ENCODE measurements around the gene DDR2. TPM values are rescaled to one million over a fixed set of nuclear protein-coding genes. Genes with fewer than 3 reads are reported as not detected.

The DDR2 gene
- total RNA-seq, 2 experiments from 2014 or later, result 0.15 to 0.18 TPM

GRCh38 chr1:162682013-162682419 lies 49.8 kb downstream of the DDR2 start:
- no peak for DNase-seq
- POLR2A ChIA-PET, result no interaction called here
- Mint-ChIP-seq H3K4me1 (no peaks in the 10 kb centered on the region), H3K27ac (no peak overlapping the region), H3K9me3 (no peaks in the 10 kb centered on the region), H3K36me3 (ENCODE audit: low read depth) (no peaks in the 10 kb centered on the region), H3K4me3 (no peak overlapping the region), H3K27me3 (no peaks in the 10 kb centered on the region)
- CTCF ChIA-PET, result no interaction called here

- no peaks in the 10 kb centered on the region for H3K36me3 Mint-ChIP-seq (ENCODE audit: low read depth)
- POLR2A ChIA-PET, result no interaction called here
- no peaks in the 10 kb centered on the region for H3K4me1 Mint-ChIP-seq
- no peaks in the 10 kb centered on the region for H3K9me3 Mint-ChIP-seq
- H3K27ac Mint-ChIP-seq, result no peak overlapping the region
- no peaks in the 10 kb centered on the region for H3K27me3 Mint-ChIP-seq
- H3K4me3 Mint-ChIP-seq, result no peak overlapping the region
- no peak for DNase-seq
- CTCF ChIA-PET, result no interaction called here
Measured at GRCh38 chr1:162687870-162688269, 55.6 kb downstream of the DDR2 start.

- Mint-ChIP-seq H3K36me3 (ENCODE audit: low read depth) (no peaks in the 10 kb centered on the region), H3K4me3 (no peak overlapping the region), H3K4me1 (no peaks in the 10 kb centered on the region), H3K27me3 (peaks cover 3% of the 10 kb centered on the region), H3K9me3 (no peaks in the 10 kb centered on the region), H3K27ac (no peak overlapping the region)
- no peak for DNase-seq
- ChIA-PET POLR2A (no interaction called here), CTCF (interaction anchor here (1.2 kb wide), 1 partner anchor 8 kb away, joined by 3 read pairs; no protein-coding TSS in a partner anchor)
Measured at GRCh38 chr1:162688521-162688920, 56.3 kb downstream of the DDR2 start.

GRCh38 chr1:162688931-162689330 lies 56.7 kb downstream of the DDR2 start:
- Mint-ChIP-seq H3K27me3 (peaks cover 3% of the 10 kb centered on the region), H3K9me3 (no peaks in the 10 kb centered on the region), H3K4me1 (no peaks in the 10 kb centered on the region), H3K4me3 (no peak overlapping the region), H3K27ac (no peak overlapping the region), H3K36me3 (ENCODE audit: low read depth) (no peaks in the 10 kb centered on the region)
- DNase-seq, result no peak
- POLR2A ChIA-PET, result no interaction called here
- CTCF ChIA-PET, result interaction anchor here (1.2 kb wide), 1 partner anchor 8 kb away, joined by 3 read pairs; no protein-coding TSS in a partner anchor

GRCh38 chr1:162689745-162690671 lies 57.7 kb downstream of the DDR2 start:
- POLR2A ChIA-PET, result no interaction called here
- no peak for DNase-seq
- Mint-ChIP-seq H3K9me3 (no peaks in the 10 kb centered on the region), H3K4me3 (no peak overlapping the region), H3K4me1 (no peaks in the 10 kb centered on the region), H3K27me3 (peaks cover 9% of the 10 kb centered on the region), H3K36me3 (ENCODE audit: low read depth) (no peaks in the 10 kb centered on the region), H3K27ac (no peak overlapping the region)
- CTCF ChIA-PET, result interaction anchor here (1.2 kb wide), 1 partner anchor 9 kb away, joined by 3 read pairs; no protein-coding TSS in a partner anchor

- DNase-seq, result no peak
- no peaks in the 10 kb centered on the region for H3K4me1 Mint-ChIP-seq
- H3K36me3 Mint-ChIP-seq (ENCODE audit: low read depth), result no peaks in the 10 kb centered on the region
- CTCF ChIA-PET, result no interaction called here
- peaks cover 9% of the 10 kb centered on the region for H3K27me3 Mint-ChIP-seq
- no peak overlapping the region for H3K27ac Mint-ChIP-seq
- no peaks in the 10 kb centered on the region for H3K9me3 Mint-ChIP-seq
- POLR2A ChIA-PET, result no interaction called here
- H3K4me3 Mint-ChIP-seq, result no peak overlapping the region
Measured at GRCh38 chr1:162690672-162691434, 58.6 kb downstream of the DDR2 start.

GRCh38 chr1:162691999-162692575 lies 59.8 kb downstream of the DDR2 start:
- no peak overlapping the region for H3K4me3 Mint-ChIP-seq
- POLR2A ChIA-PET, result no interaction called here
- H3K27ac Mint-ChIP-seq, result no peak overlapping the region
- CTCF ChIA-PET, result no interaction called here
- no peaks in the 10 kb centered on the region for H3K9me3 Mint-ChIP-seq
- no peak for DNase-seq
- peaks cover 9% of the 10 kb centered on the region for H3K27me3 Mint-ChIP-seq
- no peaks in the 10 kb centered on the region for H3K36me3 Mint-ChIP-seq (ENCODE audit: low read depth)
- H3K4me1 Mint-ChIP-seq, result no peaks in the 10 kb centered on the region

- Mint-ChIP-seq H3K4me1 (no peaks in the 10 kb centered on the region), H3K9me3 (no peaks in the 10 kb centered on the region), H3K4me3 (no peak overlapping the region), H3K36me3 (ENCODE audit: low read depth) (no peaks in the 10 kb centered on the region), H3K27ac (no peak overlapping the region), H3K27me3 (peaks cover 9% of the 10 kb centered on the region)
- CTCF ChIA-PET, result no interaction called here
- POLR2A ChIA-PET, result no interaction called here
- DNase-seq, result no peak
Measured at GRCh38 chr1:162694911-162695310, 62.6 kb downstream of the DDR2 start.

GRCh38 chr1:162695687-162696086 lies 63.4 kb downstream of the DDR2 start:
- no peak overlapping the region for H3K27ac Mint-ChIP-seq
- no peak for DNase-seq
- no peaks in the 10 kb centered on the region for H3K9me3 Mint-ChIP-seq
- H3K27me3 Mint-ChIP-seq, result peaks cover 9% of the 10 kb centered on the region
- H3K36me3 Mint-ChIP-seq (ENCODE audit: low read depth), result no peaks in the 10 kb centered on the region
- H3K4me3 Mint-ChIP-seq, result no peak overlapping the region
- H3K4me1 Mint-ChIP-seq, result no peaks in the 10 kb centered on the region
- ChIA-PET POLR2A (no interaction called here), CTCF (interaction anchor here (0.7 kb wide), 1 partner anchor 67 kb away, joined by 3 read pairs; no protein-coding TSS in a partner anchor)

GRCh38 chr1:162696286-162696862 lies 64.1 kb downstream of the DDR2 start:
- H3K9me3 Mint-ChIP-seq, result no peaks in the 10 kb centered on the region
- no peak overlapping the region for H3K27ac Mint-ChIP-seq
- no peak for DNase-seq
- POLR2A ChIA-PET, result no interaction called here
- no peaks in the 10 kb centered on the region for H3K4me1 Mint-ChIP-seq
- no peak overlapping the region for H3K4me3 Mint-ChIP-seq
- no peaks in the 10 kb centered on the region for H3K36me3 Mint-ChIP-seq (ENCODE audit: low read depth)
- peaks cover 9% of the 10 kb centered on the region for H3K27me3 Mint-ChIP-seq
- CTCF ChIA-PET, result no interaction called here

- Mint-ChIP-seq H3K36me3 (ENCODE audit: low read depth) (no peaks in the 10 kb centered on the region), H3K4me1 (no peaks in the 10 kb centered on the region), H3K27me3 (peaks cover 9% of the 10 kb centered on the region), H3K4me3 (no peak overlapping the region), H3K27ac (no peak overlapping the region), H3K9me3 (no peaks in the 10 kb centered on the region)
- DNase-seq, result no peak
- CTCF ChIA-PET, result no interaction called here
- POLR2A ChIA-PET, result no interaction called here
Measured at GRCh38 chr1:162697140-162697895, 65.1 kb downstream of the DDR2 start.

GRCh38 chr1:162699366-162699765 lies 67.1 kb downstream of the DDR2 start:
- POLR2A ChIA-PET, result no interaction called here
- H3K4me1 Mint-ChIP-seq, result no peaks in the 10 kb centered on the region
- no peak for DNase-seq
- peaks cover 1% of the 10 kb centered on the region for H3K27me3 Mint-ChIP-seq
- H3K36me3 Mint-ChIP-seq (ENCODE audit: low read depth), result no peaks in the 10 kb centered on the region
- H3K9me3 Mint-ChIP-seq, result no peaks in the 10 kb centered on the region
- H3K27ac Mint-ChIP-seq, result no peak overlapping the region
- no peak overlapping the region for H3K4me3 Mint-ChIP-seq
- CTCF ChIA-PET, result no interaction called here
